Measurements from ENCODE around the gene RAPGEF4.

Gene RAPGEF4

GRCh38 chr2:172937884-172938712 lies 202.5 kb downstream of the RAPGEF4 start:
- no peak for DNase-seq (ENCODE audit: low read depth in 2 of 2)

- no peak for DNase-seq (ENCODE audit: low read depth in 2 of 2)
These were observed 203.2 kb downstream of the RAPGEF4 start for GRCh38 chr2:172938713-172939375.

- no peak for DNase-seq (ENCODE audit: low read depth in 2 of 2)
These were observed 207.9 kb downstream of the RAPGEF4 start for GRCh38 chr2:172943539-172943938.

- no peak for DNase-seq (ENCODE audit: low read depth in 2 of 2)
These were observed 208.6 kb downstream of the RAPGEF4 start for GRCh38 chr2:172944022-172944793.

- no peak for DNase-seq (ENCODE audit: low read depth in 2 of 2)
These were observed 209.3 kb downstream of the RAPGEF4 start for GRCh38 chr2:172944794-172945509.

- DNase-seq (ENCODE audit: low read depth in 2 of 2): no peak
These were observed 209.8 kb downstream of the RAPGEF4 start for GRCh38 chr2:172945510-172945850.

- no peak for DNase-seq (ENCODE audit: low read depth in 2 of 2)
These were observed 212.0 kb downstream of the RAPGEF4 start for GRCh38 chr2:172947461-172948153.

GRCh38 chr2:172949522-172949921 lies 213.9 kb downstream of the RAPGEF4 start:
- no peak for DNase-seq (ENCODE audit: low read depth in 2 of 2)

- DNase-seq (ENCODE audit: low read depth in 2 of 2): no peak
These were observed 214.9 kb downstream of the RAPGEF4 start for GRCh38 chr2:172950565-172950964.

- DNase-seq (ENCODE audit: low read depth in 2 of 2): no peak
These were observed 215.9 kb downstream of the RAPGEF4 start for GRCh38 chr2:172951554-172951953.

- no peak for DNase-seq (ENCODE audit: low read depth in 2 of 2)
These were observed 217.8 kb downstream of the RAPGEF4 start for GRCh38 chr2:172953411-172953810.

- no peak for DNase-seq (ENCODE audit: low read depth in 2 of 2)
These were observed 218.6 kb downstream of the RAPGEF4 start for GRCh38 chr2:172953970-172954852.

- DNase-seq (ENCODE audit: low read depth in 2 of 2): no peak
These were observed 219.9 kb downstream of the RAPGEF4 start for GRCh38 chr2:172955587-172955986.

GRCh38 chr2:172957734-172958133 lies 222.1 kb downstream of the RAPGEF4 start:
- DNase-seq (ENCODE audit: low read depth in 2 of 2): no peak

GRCh38 chr2:172962082-172962481 lies 226.4 kb downstream of the RAPGEF4 start:
- DNase-seq (ENCODE audit: low read depth in 2 of 2): no peak

GRCh38 chr2:172962824-172963223 lies 227.2 kb downstream of the RAPGEF4 start:
- DNase-seq (ENCODE audit: low read depth in 2 of 2): no peak

GRCh38 chr2:172964511-172965139 lies 229.0 kb downstream of the RAPGEF4 start:
- no peak for DNase-seq (ENCODE audit: low read depth in 2 of 2)

GRCh38 chr2:172965433-172966212 lies 230.0 kb downstream of the RAPGEF4 start:
- no peak for DNase-seq (ENCODE audit: low read depth in 2 of 2)

All from activated CD4-positive, alpha-beta T cell treated with anti-CD3 and anti-CD28 coated beads for 24 hours (primary cell).